Activated gamma-delta T cell treated with anti-CD3 and anti-CD28 coated beads, Interleukin-2, amount 50 U/mL, for 16 hours (primary cell): Measurements from ENCODE around the gene CYP27A1.

Source experiments
- DNase-seq: peaks from one replicate; pipeline ENCODE4 v3.0.0-alpha.2; 2020; ENCODE audit warnings: low read depth

Gene CYP27A1

DNA sequence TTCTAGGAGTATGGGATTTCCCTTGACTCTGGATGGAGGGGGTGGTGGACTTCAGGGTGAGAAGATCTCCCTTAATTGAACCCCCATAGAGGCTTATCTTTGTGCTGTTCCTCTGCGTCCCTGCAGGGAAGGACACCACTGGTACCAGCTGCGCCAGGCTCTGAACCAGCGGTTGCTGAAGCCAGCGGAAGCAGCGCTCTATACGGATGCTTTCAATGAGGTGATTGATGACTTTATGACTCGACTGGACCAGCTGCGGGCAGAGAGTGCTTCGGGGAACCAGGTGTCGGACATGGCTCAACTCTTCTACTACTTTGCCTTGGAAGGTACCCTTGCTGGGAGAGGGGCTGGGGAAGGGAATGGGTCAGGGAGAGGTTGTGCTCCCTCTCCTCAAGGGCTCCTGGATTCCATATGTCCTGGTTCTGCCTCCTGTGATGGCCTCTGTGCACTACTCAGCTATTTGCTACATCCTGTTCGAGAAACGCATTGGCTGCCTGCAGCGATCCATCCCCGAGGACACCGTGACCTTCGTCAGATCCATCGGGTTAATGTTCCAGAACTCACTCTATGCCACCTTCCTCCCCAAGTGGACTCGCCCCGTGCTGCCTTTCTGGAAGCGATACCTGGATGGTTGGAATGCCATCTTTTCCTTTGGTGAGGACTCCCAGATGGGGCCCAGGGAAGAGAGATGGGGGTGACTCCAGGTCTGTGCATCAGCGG is 30.3 kb downstream of the CYP27A1 start:
- no peak for DNase-seq

- DNase-seq = no peak
Observed at GRCh38 chr2:218812861-218813260, 30.9 kb downstream of the CYP27A1 start.

DNA sequence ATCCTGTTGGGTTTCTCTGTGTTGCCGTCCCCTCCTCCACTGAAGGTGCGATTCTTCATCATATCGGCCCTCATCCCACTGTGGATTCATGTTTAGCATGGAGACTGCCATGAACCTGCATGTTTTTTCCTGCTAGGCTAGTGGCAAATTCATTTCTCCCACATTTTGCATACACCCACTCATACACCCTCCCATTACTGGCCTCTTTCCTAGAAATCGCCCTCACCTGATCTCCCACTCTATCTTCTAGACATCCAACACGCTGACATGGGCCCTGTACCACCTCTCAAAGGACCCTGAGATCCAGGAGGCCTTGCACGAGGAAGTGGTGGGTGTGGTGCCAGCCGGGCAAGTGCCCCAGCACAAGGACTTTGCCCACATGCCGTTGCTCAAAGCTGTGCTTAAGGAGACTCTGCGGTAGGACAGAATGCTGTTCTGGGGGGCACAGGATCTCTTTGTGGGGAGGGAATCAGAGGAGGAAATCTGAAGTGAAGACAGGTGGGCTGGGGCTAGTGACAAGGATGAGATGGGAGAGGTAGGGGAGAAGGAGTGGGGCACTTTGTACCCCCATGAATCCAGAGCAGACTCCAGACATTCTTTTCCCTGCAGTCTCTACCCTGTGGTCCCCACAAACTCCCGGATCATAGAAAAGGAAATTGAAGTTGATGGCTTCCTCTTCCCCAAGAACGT is 32.0 kb downstream of the CYP27A1 start:
- no peak for DNase-seq

DNA sequence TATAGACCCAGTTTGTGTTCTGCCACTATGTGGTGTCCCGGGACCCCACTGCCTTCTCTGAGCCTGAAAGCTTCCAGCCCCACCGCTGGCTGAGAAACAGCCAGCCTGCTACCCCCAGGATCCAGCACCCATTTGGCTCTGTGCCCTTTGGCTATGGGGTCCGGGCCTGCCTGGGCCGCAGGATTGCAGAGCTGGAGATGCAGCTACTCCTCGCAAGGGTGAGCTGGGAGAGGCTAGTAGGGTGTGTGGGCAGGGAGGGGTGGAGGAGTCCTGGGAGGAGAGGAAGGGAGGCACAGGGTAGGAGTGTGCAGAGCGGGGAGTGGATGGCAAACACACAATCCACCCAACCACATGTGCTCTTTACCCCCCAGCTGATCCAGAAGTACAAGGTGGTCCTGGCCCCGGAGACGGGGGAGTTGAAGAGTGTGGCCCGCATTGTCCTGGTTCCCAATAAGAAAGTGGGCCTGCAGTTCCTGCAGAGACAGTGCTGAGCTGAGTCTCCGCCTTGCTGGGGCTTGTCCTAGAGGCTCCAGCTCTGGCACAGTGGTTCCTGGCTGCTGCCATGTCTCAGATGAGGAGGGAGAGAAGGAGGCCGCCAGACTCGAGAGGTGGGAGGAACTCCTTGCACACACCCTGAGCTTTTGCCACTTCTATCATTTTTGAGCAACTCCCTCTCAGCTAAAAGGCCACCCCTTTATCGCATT is 32.7 kb downstream of the CYP27A1 start:
- no peak for DNase-seq

GRCh38 chr2:218815244-218815637 is 33.3 kb downstream of the CYP27A1 start:
- no peak for DNase-seq

- no peak for DNase-seq
Observed at GRCh38 chr2:218815649-218816048, 33.7 kb downstream of the CYP27A1 start.

DNA sequence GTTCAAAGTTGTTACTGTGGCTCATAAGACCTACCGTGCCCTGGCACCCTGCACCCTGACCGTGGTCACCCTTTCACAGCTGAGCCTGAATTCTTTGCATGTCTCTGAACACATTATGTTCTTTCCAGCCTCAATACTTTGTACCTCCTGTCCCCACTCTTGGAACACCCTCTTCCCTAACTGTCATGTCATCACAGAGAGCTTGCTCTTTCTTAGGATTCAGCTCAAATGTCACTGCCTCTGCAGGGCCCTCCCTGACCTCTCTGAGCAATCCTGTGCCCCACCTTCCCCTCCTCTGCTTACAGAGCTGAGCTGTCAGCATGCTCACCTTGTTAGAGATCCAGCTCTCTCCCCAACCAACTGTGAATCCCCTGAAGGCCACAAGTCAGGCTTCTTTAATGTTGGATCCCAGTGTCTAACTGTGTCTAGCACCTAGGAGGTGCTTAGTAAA is 34.6 kb downstream of the CYP27A1 start:
- no peak for DNase-seq

DNA sequence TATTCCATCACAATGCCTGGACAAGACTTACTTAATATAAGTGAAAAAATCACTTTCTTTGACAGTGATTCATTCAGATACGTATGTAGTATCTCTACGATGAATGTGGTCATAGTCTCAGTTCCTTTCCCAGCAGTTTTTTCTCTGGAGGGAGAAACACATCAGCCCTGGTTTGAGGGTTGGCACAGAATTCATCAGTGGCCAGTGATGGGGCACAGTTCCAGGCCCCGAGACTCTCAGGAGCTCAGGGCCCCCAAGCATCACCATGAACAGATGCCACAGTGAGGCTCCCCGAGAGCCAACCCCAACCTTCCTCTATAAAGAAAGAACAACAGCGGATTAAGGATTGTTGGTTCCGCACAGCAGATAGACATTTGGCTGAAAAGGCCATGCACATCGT is 37.1 kb downstream of the CYP27A1 start:
- DNase-seq = no peak

GRCh38 chr2:218820746-218821369 is 38.9 kb downstream of the CYP27A1 start:
- DNase-seq = no peak

DNA sequence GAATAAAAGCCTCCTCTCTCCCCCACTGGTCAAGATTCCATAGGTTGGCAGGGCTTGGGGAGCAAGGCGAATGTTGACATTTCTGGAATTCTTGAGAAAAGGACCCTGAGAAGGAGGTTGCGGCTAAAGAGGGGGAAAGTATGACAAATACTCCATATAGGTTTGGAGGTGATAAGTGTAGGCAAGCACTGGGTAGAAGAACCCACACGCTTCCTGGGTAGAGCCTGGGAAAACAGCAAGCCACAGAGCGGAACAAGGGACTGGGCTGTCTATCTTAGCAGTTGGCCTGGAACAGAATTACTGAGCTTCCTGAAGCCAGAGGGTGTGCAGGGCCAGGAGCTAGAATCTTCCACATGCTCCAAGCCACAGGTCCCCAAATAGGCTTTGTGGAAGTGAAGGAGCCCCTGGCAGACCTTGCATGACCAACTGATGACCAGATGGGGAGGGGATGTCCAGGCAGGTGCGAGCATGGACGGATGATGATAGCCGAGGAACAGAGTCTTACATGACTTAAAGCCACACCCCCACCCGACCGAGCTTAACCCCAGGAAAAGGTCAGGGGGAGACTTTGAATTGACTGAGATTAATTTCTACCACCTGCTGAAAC is 39.8 kb downstream of the CYP27A1 start:
- no peak for DNase-seq

- DNase-seq = no peak
Observed at GRCh38 chr2:218822622-218823021, 40.7 kb downstream of the CYP27A1 start.

DNA sequence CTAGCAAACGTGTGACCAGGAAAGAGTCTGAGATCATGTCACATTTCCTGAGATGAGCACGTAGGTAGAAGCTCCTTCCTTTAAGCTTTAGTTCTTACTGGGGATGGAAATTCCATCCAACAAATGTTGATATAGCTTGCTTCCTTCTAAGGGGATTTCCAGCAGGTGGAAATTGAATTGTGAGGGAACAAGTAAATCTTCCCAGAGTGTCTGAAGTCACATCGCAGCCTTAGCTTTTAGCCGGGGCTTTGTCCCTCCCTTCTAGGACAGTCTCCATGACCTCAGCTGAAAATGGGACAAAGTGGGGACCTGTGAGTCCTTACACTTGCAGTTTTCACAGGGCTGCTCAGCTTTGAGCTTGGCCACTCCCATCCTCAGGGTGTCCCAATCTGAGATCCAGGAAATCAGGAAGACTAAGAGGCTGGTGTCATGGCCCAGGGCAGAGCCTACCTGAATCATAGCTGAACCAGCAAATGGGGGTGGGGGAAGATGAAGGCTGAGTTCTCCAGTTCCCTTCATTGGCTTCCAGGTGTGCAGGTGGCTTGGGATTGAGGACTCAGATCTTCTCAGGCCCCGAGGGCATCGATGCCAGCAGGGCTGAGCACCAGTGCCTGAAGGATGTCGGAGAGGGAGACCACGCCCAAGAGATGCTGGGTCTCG is 41.4 kb downstream of the CYP27A1 start:
- no peak for DNase-seq

GRCh38 chr2:218824004-218824403 is 42.1 kb downstream of the CYP27A1 start:
- DNase-seq = no peak

DNA sequence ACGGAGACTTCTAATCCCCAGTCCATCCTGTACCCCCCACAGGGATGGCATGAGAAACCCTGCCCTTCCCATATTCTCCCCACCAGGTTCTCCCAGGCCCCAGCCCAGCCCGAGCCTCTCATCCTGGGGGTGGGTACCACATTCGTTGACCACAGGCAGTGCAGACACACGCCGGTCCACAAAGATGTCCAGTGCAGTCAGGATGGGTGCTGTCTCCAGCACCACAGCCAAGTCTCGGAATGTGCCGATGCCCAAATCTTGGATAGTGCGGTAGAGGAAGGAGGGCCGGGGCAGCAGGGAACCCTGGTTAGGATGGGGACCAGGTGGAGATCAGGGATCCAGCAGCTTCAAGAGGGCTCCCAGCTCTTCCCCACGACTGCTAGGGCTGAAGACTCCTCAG is 44.8 kb downstream of the CYP27A1 start:
- DNase-seq = no peak

DNA sequence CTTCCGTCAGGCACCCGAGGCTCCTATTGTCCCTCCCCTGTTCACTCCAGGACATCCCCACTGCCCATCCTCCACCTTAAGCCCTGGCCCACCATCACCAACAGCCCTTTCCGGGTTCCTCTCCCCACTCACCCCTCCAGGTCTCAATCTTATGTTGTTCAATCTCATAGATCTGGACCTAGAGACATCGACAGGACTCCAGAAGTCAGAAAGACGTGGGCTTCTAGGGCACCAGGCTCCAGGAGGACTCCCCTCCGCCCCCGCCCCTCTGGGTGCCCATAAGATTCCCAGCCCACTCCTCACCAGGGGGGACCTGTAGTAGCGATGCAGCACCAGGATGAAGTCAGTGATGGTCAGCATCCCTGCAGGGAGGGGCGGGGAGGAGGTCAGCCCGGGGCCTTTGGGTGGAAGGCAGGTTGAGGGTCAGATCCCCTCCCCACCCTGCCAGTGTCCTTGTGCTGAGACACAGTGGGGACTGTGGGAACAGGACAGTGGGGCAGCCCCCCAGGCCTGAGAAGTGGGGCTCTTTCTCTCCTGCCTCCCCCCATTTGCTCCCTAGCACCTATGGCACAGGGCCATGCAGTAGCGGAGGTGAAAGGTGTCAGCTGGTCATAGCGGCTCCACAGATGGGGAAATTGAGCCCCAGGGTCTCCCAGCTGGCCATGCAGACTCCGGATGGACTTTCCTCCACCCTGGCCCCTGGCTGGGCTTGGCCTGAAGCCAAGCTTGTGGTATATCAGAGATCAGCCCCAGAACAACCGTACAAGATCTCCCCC is 45.9 kb downstream of the CYP27A1 start:
- no peak for DNase-seq

GRCh38 chr2:218828477-218828778 is 46.5 kb downstream of the CYP27A1 start:
- DNase-seq = no peak

DNA sequence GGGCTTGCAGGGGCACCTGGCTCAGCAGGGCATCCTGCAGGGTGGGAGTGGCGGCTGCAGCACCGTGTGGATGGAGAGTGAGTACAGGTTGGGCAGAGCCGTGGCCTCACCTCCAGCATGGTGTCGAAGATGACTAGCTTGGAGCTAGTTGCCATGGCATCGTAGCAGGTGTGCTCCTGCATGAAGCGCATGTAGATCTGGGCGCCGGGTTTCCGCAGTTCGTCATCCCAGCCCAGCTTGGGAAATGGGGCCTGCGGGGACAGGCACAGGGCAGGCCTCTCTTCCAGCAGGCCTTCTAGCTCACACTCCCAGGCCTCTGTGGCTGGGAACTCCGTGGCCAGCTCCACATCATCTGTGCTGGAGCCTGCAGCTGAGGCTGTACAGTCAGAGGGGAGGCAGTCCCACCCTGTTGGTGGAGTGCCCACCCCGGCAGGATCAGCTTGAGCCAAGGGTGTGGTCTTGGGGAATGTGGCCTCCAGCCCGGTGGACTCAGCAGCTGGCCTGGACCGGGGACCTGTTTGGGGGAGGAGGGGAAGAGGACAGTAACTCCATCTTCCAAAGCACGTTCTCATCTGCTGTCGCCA is 48.0 kb downstream of the CYP27A1 start:
- DNase-seq = no peak

- no peak for DNase-seq
Observed at GRCh38 chr2:218830526-218831306, 48.8 kb downstream of the CYP27A1 start.

DNA sequence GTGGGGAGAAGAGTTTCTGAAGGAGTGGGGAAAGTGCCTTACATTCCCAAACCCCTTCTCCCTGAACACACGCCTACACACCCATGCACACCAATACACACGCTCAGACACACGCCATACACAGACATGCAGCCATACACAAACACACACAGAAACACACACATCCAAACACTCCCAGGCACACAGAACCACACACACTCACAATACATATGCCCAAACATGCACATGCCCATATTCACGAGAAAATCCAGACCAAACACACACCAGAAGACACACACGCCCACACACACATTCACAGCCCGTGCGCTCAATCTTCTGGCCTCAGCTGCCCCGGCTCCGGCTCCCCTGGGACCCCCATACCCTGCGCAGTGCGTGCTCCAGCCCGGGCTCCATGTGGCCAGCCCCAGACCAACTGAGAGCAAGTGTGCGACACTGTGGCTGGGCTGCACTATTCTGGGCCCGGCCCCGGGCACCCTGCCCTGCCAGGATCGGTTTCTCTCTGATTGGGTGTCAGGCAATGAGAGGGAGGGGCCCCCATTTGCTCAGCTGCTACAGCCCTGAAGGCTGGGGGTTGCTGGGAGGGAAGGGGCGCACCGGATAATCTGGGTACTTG is 49.5 kb downstream of the CYP27A1 start, which contains the start of gene PRKAG3:
PRKAG3 (minus strand) TSS at position 426 of the 613 bp plus-strand sequence.
- no peak for DNase-seq
